Right kidney (tissue), 1 donor: Measurements from ENCODE around the gene TMEM132D.

Experiments used
- DNase-seq: peaks from one replicate; pipeline ENCODE4 v3.0.0-alpha.2; 2016

Gene TMEM132D

GRCh38 chr12:129873111-129873832 lies 30.6 kb downstream of the TMEM132D start:
- DNase-seq, result no peak

DNA sequence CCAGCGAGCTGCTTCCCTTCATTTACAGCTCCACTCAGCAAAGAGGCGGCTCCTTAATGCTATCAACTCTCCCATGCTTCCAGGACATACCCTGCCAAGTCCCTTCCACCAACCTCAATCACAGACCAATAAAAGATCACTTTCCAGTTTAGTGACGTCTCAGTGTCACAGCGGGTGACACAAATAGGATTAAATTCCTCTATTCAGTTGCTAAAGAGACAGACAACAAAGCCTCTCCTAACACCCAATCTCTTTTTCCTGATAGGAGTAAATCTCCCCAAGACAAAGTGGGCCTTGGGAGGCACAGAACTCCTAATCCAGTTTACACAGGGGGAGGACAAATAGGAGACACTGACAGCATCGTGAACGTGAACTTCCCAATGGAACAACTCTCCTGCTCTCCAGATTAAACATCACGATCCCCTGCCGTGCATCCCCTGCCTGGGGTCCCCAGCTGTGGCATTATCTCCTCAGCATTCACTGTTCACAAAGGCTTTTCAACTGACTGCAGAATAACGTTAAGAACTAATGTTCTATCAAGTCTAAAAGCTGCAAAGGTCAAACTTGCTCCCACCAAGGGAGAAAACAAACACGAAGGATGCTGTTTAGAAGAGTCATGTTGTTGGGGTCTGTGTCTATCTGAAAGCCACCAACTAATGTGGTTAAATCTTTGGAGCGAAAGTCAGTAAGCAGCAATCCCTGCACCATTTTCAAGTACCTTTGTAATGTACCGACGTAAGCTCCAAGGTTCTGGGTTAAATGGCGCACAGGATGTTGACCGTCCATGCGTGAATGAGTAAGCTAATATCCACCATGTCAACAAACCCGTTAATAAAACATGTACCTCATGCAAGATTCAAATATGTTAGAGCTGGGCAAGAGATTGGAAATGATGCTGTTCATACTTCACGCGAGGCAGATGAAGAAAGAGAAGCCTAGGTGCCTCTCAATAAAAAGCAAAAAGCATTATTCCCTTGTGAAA lies 31.5 kb downstream of the TMEM132D start:
- no peak for DNase-seq

GRCh38 chr12:129870796-129871195 lies 33.0 kb downstream of the TMEM132D start:
- no peak for DNase-seq

DNA sequence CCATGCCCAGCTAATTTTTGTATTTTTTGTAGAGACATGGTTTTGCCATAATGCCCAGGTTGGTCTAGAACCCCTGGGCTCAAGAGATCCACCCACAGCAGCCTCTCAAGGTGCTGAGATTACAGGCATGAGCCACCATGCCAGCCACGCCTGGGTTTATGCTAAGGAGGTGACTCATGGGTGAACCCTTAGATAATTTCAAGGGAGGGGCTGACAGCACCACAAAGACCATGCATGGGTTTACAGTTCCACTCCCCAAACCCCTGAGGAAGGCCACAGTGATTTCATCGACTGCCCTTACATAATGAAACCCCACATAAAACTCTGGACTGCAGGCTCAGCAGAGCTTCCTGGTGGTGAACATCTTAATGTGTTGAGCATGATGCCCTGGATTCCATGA lies 33.7 kb downstream of the TMEM132D start:
- no peak for DNase-seq

- DNase-seq, result no peak
Measured at GRCh38 chr12:129868575-129868974, 35.2 kb downstream of the TMEM132D start.

- DNase-seq, result no peak
Measured at GRCh38 chr12:129863938-129864337, 39.9 kb downstream of the TMEM132D start.

GRCh38 chr12:129862561-129863175 lies 41.2 kb downstream of the TMEM132D start:
- DNase-seq, result no peak

GRCh38 chr12:129861951-129862350 lies 41.9 kb downstream of the TMEM132D start:
- DNase-seq, result no peak

DNA sequence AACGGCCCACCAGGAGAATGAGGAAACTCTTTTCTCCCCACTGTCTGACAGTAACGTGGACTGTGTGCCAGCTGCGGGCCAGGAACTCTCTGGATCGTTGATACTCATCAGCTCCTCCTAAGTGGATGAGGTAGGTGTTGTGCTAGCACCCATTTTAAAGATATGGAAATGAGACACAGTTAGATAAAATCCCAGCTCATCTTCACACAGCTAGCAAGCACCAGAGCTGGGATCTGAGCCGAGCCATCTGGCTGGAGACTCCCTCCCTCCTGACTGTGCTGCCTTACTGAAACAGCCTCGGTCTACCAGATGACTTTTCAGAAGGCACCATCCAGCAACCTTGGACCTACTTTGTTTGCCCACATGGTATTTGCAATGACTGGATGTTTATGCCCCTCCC lies 49.2 kb downstream of the TMEM132D start:
- no peak for DNase-seq

DNA sequence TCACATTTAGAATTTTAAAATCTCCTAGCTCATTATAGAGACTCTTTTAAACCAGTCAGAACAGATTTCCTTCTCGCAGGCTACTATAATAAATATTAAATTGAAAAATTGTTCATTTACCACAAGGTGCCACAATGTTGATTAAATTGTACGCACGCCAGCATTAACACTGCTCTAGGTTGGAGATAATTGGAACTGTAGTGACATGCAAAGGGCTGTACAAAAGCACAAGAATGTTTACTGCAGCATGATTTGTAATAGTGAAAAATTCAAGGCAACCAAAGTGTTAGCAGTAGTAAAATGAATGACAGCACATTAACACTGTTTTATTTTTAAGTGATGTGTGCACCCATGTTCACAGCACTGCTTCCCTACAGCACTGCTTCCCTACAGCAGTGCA lies 52.5 kb downstream of the TMEM132D start:
- no peak for DNase-seq

DNA sequence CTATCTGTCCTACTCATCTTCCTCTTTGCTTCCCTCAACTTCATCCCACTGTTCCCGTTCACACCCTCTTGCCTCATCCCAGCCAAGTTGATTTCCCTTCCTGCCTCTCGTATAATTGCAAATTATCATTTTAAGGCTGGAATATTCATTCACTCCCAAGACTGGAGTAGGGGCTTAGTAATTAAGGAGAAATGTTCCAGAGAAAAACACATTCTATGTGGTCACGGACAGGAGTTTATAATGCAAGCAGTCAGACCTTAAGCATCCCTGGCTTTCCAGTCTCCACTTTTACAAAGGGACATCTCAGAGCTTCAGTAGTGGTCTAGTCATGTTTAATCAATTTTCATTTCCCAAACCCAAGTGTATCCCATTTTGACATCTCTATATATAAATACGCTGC lies 54.9 kb downstream of the TMEM132D start:
- no peak for DNase-seq

GRCh38 chr12:129847063-129847462 lies 56.8 kb downstream of the TMEM132D start:
- DNase-seq, result no peak

DNA sequence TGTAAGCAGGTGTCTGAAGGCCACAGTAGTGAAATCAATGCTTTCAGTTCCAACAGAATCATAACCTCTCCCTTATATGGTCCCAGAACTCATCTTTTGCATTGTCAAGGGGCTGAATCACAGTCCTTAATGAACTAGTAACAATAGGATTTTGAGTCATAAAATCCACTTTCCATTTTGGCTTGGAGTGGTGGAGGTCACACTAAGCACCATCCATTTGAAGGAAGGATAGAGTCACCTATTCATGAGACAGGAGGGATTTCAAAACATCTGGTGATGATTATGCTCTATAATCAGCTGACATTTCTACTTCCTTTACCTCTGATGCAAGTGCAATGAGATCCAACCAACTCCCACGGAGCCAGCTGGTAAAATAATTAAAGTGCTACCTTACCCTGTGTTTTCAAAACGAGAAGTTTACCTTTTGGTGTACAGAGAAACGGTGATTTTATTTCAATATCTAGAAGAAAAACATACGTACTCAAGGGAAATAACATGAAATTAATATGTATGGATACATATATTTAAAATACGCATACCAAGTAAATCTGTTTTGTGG lies 59.1 kb downstream of the TMEM132D start:
- DNase-seq, result no peak

DNA sequence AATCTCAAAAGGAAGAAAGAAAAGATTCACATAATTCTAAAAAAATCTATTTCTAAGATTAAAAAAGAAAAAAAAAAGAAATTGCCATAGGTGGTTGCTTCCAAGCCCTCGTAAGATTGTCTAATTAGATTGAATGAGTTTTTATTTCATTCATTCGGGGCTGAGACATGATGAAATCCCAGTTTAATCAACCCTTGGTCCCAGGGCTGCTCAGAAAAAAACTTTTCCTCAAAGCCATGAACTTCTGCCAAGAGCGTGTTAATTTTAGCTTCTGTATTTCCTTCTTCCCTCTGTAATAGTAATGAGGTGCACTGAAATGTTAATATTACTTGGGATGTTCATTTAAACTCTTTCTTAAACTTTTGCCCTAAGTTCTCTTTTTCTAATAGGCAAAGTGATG lies 62.6 kb downstream of the TMEM132D start:
- no peak for DNase-seq

DNA sequence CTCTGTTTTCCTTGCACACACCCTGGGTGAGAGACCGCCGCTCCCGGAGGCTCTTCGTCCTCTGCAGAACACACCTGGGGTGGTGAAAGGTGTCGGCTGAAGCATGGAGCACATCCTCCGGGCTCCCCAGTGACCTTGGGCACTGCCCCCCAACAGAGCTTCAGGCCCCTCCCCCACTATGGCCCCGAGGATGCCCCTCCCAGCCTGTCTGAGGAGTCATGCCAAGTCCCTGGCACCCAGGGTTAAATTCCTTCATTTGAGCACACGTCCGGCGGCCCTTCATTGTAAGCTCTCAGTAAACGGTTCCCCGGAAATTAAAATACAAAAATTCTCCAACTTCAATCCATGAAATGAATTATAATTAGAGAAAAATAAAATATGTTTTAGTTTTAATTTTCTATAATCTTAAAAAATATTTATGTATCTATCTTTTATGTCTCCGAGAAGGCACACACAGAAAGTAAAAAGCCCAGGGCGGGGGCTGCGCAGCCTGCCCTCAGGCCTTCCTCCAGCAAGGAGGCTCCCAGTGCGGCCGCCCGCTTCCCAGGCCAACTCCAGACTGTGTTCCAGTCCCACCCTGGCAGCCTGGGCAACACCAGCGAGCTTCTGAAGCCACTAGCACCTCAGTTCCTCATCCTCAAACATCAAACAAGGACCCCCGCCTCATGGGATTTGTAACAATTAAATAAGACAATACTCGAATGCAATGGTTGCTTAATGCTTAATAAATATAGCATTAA lies 63.5 kb downstream of the TMEM132D start:
- no peak for DNase-seq

GRCh38 chr12:129839679-129840078 lies 64.1 kb downstream of the TMEM132D start:
- DNase-seq, result no peak

- DNase-seq, result no peak
Measured at GRCh38 chr12:129831294-129831693, 72.5 kb downstream of the TMEM132D start.

- DNase-seq, result no peak
Measured at GRCh38 chr12:129830796-129831195, 73.0 kb downstream of the TMEM132D start.

DNA sequence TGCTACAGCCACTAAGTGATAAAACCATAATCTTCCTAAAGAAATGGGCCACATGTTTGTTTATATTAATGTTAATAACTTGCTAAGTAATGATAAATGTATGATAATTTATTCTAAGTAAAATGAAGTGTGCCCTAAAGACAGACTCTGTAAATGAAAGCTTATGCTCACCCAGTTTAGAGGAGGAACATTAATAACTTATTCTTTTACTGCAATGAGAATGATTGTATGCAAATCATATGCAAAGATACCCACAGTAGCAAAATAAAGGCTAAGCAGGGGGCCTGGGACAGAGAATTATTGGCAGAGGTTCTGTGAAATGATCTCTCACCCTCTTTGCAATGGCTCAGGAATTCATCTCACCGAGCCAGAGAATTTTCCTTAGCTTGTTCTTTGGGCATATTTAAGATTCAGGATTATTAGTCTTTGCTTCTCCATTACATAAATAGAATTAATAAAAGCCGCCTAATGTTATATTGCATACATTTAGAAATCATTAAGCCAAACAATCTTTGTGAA lies 75.9 kb downstream of the TMEM132D start:
- DNase-seq, result no peak

GRCh38 chr12:129827102-129827865 lies 76.5 kb downstream of the TMEM132D start:
- no peak for DNase-seq

- no peak for DNase-seq
Measured at GRCh38 chr12:129826273-129826672, 77.6 kb downstream of the TMEM132D start.
